ENCODE data around the gene CEP350. TPM values are rescaled to one million over a fixed set of nuclear protein-coding genes. Genes with fewer than 3 reads are reported as not detected.

Gene CEP350
- total and polyA plus RNA-seq, 2 of the 13 experiments (the other 11 are each of a cell fraction or from before 2014, with no cell fraction given), result 7.6 to 35.9 TPM

- ChIA-PET POLR2A (no interaction called here), CTCF (ENCODE audit: low intra/inter-chr PET ratio, low total read pairs) (no interaction called here)
- TF ChIP-seq ZNF512B (CRISPR knock-in tag; IDR thresholded peaks at IDR 0.05; ENCODE audit: borderline replicate concordance), result no peak
- no peak for TF ChIP-seq HIVEP1 (CRISPR knock-in tag; IDR thresholded peaks at IDR 0.05)
- no peak for TF ChIP-seq ZSCAN25 (CRISPR knock-in tag; IDR thresholded peaks at IDR 0.05)
- TF ChIP-seq ZNF430 (CRISPR knock-in tag; IDR thresholded peaks at IDR 0.05), result no peak
- no peak for TF ChIP-seq MLLT10 (CRISPR knock-in tag; IDR thresholded peaks at IDR 0.05)
- TF ChIP-seq HOXA7 (CRISPR knock-in tag; IDR thresholded peaks at IDR 0.05), result no peak
- no peak for TF ChIP-seq SNAPC5 (CRISPR knock-in tag; IDR thresholded peaks at IDR 0.05; ENCODE audit: borderline replicate concordance)
- TF ChIP-seq MEIS2 (CRISPR knock-in tag; IDR thresholded peaks at IDR 0.05), result no peak
- TF ChIP-seq ZNF205 (CRISPR knock-in tag; IDR thresholded peaks at IDR 0.05), result no peak
- H3K9me3 ChIP-seq (ENCODE audit: low read length), result no peaks in the 10 kb centered on the region
- FAIRE-seq (no peak), ATAC-seq (no peak), DNase-seq (ENCODE audit: low spot score) (no peak)
- H3K27me3 ChIP-seq (ENCODE audit: control insufficient read depth in 1 of 2, insufficient read depth in 2 of 2, low read length in 2 of 2), result peaks cover 0 to 54% of the 10 kb centered on the region in 2 experiments; a peak in 4 of 5 replicates
- WGBS (ENCODE audit: low lambda C conversion rate), result 41% methylated on average over 6 of the region's 6 CpGs
- peaks cover 43% of the 10 kb centered on the region for H3K4me1 ChIP-seq (ENCODE audit: insufficient read depth, low read length)
- no peak overlapping the region for H3K4me2 ChIP-seq (ENCODE audit: low read depth, low read length)
- no peak overlapping the region for H3K4me3 ChIP-seq (replicated peaks in 1 of 3; ENCODE audit: insufficient read depth in 1 of 3, low read depth in 2 of 3, low read length in 3 of 3)
- H3K79me2 ChIP-seq (ENCODE audit: insufficient read depth, low read length), result no peaks in the 10 kb centered on the region
- H4K20me1 ChIP-seq (ENCODE audit: insufficient read depth, low read length), result no peaks in the 10 kb centered on the region
- no peaks in the 10 kb centered on the region for H3K36me3 ChIP-seq (replicated peaks in 1 of 2; ENCODE audit: control insufficient read depth in 1 of 2, insufficient read depth in 2 of 2, low read length in 2 of 2)
- H3K9ac ChIP-seq (ENCODE audit: insufficient read depth, low read depth, low read length), result no peak overlapping the region
- H2AFZ ChIP-seq (ENCODE audit: low read length), result no peak overlapping the region
- no peak overlapping the region for H3K27ac ChIP-seq (ENCODE audit: extremely low read length, insufficient read depth, low read length)
- in situ Hi-C loops (cut with HindIII; ENCODE audit: extremely low pct_ligation_motif_present, low pct_unique_long_range_greater_than_20kb), result no loop called here
- intact Hi-C loops (cut with micrococcal nuclease; ENCODE audit: unreplicated experiment), result loop anchor here (10.0 kb wide), 1 partner anchor 198 kb away; the partner anchor contains the start of gene CEP350
- no TSS peak for BruUV-seq (replicated peaks)
Observed at GRCh38 chr1:180152588-180152987, 198.0 kb downstream of the CEP350 start.
